DMS114 treated with DMSO at 0.1 percent for 48 hours (cell line): ENCODE measurements around the gene CES4A.
"Not testable (repeated sequence)": the region's sequence is repeated elsewhere in the genome, so short reads cannot be mapped to it uniquely, and the experiment has no call there.

ENCODE experiments used
- DNase-seq: peaks from one replicate; lab custom pipeline; 2025; ENCODE audit not compliant: unreplicated experiment; lab: John Stamatoyannopoulos, UW

Gene CES4A

DNA sequence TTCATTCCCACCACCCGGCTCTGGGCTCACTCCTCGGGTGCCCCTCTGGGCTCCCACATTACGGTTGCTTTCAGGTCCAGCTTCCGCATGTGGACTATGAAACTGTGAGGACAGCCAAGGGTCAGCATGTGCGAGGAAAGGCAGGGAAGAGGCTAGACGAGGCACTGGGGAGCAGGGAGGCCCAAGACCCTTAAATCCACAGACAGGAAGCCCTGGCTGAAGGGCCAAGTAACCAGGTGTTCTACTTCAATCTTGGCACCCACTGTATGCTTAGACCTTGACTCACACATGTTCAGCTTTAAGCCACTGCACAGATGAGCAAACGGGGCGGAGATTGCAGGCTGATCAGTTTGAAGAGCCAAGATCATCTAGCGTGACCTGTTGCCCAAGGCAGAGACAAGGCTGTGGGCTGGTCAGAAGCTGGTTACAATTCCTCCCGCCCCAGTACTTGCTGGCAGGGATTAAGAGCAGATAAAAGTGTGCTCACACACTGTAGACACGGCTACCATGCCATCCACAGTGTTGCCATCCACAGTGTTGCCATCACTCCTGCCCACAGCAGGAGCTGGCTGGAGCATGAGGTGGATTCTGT is at the start of gene CES4A:
CES4A (plus strand) TSS at position 393 of the 592 bp plus-strand sequence; CDS start at position 577, 184 bp downstream.
- DNase-seq: no peak

GRCh38 chr16:66939366-66939765 is 49.0 kb upstream of the CES4A start:
- no peak for DNase-seq

GRCh38 chr16:66940236-66940635 is 48.2 kb upstream of the CES4A start:
- DNase-seq: no peak

DNA sequence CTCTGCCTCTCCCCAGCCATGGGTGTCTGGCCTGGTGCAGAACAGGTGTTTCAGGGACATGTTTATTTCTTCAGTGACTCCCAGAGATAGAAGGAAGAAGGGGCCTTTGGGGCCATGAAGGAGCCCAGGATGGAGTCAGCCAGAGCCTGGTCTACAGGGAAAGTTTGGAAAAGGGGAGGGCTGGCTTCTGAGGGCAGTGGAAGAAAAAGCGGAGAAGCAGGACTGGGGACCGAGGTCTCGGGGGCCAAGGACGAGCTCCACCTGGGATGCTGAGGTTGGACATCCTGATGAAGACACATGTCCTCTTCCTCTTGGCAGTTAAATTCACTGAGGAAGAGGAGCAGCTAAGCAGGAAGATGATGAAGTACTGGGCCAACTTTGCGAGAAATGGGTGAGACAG is 45.4 kb upstream of the CES4A start:
- no peak for DNase-seq

GRCh38 chr16:66943426-66944053 is 44.8 kb upstream of the CES4A start:
- no peak for DNase-seq

DNA sequence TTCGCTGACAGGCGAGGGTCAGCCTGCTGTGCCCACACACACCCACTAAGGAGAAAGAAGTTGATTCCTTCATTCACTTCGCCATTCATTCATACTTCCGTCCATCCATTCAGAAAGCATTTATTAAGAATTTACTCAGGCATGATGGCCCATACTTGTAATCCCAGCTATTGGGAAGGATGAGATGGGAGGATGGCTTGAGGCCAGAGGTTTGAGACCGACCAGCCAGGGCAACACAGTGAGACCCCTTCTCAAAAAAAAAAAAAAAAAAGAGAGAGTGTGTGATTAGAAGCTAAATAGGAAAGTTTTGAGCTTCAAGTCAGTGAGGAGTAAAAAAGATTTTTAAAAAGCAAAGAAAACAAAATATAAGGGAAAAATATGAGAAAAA is 44.3 kb upstream of the CES4A start:
- DNase-seq: no peak

DNA sequence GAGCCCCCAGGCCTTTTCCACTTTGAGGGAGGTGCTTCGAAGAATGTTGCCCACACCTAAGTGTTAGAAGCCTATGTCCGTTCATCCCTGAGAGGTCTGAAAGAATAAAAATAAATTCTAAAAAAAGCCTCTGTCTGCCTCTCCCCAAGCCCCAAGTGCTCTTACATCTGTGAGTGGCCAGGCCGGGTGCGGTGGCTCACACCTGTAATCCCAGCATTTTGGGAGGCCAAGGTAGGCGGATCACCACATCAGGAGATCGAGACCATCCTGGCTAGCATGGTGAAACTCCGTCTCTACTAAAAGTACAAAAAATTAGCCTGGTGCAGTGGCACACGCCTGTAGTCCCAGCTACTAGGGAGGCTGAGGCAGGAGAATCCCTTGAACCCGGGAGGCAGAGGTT is 43.4 kb upstream of the CES4A start:
- DNase-seq: not testable (repeated sequence)

DNA sequence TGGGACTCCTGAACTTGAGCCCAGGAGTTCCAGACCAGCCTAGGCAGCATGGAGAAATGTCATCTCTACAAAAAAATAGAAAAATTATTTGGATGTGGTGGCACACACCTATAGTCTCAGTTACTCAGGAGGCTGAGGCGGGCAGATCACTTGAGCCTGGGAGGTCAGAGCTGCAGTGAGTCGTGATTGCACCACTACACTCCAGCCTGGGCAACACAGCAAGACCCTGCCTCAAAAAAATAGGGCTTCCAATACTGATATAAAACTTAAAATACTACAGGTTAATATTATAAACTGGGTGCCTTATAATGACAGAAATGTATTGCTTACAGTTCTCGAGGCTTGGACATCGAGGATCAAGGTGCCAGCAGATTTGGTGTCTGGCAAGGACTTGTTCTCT is 42.5 kb upstream of the CES4A start:
- no peak for DNase-seq

- DNase-seq: no peak
Observed at GRCh38 chr16:66946541-66946940, 41.8 kb upstream of the CES4A start.

DNA sequence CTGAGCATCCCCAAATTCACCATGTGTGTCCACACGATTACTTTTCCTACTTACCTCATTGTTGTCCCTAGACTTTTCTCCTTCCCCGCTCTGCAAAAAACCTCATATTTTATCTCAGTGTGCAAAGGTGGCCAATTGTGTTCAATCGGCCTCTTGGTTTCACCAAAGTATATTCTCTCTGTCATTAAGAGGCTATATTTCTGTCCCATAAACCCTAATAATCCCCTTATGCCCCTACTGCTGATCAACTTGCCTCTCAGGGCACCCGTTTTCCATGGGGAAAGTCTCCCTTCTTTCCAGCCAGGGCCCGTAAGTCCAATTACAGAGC is 41.5 kb upstream of the CES4A start:
- DNase-seq: no peak

- DNase-seq: peak; percentile 90
Observed at GRCh38 chr16:66947302-66948065, 40.9 kb upstream of the CES4A start.

DNA sequence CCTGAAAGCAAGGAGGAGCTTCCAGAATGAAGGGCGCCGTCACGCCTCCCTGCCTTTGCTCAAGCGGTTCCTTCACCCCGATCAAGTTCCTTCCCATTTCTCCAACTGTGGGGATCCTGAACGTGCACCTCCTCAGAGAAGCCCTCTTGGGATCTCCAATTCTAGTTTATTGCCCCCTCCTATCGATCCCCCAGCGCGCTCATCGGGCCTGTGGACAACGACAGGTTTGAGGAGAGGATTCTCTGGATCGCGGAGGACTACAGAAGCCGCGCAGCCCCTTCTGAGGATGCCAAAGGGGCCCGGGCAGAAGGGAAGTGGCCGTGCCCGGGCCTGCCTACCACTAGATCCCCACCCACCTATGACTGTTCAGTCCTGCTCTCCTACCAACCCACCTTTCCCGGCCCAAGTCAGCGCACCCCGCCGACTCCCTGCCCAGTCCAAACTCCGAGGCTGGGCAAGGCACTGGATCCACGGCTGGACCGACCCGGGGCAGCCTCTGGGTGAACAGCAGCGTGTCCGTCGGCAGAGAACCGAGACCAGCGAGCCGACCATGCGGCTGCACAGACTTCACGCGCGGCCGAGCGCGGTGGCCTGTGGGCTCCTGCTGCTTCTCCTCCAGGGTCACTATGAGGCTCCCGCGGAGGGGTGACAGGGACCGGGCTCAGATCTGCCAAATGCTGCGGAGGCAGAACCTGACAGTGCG is 40.1 kb upstream of the CES4A start:
- no peak for DNase-seq

DNA sequence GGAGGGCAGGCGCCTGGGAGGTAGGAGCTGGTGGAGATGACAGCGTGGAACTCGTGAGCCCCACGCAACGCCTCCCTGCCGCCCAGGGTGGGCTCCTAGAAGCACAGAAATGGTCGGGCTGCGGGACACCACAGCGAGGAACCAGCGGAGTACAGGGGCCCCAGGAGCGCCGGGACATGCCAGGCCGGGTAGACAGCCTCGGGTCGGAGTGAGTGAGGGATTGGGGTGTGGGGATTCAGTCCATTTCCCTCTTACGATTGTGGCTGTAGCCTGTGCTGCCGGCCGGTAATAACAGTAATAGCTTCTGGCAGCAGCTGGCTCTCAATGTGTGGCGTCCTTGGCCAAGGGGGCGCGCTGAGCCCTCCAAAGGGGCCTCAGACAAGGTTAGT is 39.6 kb upstream of the CES4A start:
- no peak for DNase-seq

- no peak for DNase-seq
Observed at GRCh38 chr16:66949472-66949871, 38.9 kb upstream of the CES4A start.

DNA sequence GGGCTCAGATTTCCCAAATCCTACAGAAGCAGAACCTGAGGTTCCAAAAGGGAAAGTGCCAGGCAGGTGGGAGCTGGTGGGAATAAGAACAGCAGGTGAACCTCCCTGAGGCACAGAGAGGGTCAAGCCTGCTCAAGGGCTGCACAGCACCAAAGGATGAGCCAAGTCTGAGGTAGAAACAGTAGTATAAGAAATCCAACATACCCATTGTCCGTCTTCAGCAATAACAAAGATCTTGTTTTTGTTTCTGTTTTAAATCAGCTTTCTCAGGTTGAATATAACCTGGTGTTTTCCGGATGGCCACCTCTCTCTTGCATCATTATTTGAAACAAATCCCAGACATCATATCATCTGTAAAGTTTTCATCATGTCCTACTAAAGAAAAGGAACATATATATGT is 38.0 kb upstream of the CES4A start:
- DNase-seq: no peak

GRCh38 chr16:66950971-66951790 is 37.2 kb upstream of the CES4A start:
- DNase-seq: no peak

- DNase-seq: no peak
Observed at GRCh38 chr16:66952430-66953110, 35.8 kb upstream of the CES4A start.

DNA sequence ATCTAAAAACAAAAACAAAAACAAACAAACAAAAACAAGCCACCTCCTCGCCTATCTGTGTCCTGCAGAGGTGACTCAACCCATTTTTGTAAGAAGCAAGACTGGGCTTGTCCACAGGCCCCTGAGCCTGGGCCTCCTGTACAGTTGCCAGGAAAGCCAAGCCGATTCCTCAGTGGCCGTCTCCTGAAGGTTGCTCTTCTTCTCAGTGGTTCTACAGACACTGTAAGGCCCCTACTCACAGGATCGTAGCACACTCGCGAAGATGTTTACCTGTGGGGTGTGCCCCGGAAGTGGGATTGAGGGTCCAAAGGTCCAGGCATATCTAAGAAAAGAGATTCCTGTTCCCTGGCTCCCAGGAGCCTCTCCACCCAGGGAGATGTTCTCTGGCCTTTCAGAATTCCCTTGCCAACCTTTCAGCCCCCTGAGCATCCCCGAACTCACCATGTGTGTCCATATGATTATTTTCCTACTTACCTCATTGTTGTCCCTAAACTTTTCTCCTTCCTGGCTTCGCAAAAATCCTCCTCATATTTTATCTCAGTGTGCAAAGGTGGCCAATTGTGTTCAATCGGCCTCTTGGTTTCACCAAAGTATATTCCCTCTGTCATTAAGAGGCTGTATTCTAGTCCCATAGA is 34.8 kb upstream of the CES4A start:
- no peak for DNase-seq

DNA sequence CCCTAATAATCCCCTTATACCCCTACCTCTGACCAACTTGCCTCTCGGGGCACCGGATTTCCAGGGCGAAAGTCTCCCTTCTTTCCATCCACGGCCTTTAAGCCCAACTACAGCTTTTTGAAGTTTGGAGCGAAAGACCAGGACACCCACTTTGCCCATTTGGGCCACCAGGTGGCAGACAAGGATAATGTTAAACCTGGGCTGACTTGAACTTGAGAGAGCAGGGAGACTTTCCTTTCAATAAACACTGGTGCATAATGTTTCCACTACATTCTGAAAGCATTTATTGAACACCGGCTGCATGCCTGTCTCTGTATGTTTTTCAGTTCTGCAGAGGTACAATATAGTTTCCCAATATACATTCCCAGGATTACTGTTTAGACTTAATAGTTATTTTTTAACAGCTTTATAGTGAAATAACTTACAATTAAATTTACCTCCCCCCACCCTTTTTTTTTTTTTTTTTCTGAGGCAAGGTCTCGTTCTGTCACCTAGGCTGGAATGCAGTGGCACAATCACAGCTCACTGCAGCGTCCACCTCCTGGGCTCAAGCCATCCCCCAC is 34.2 kb upstream of the CES4A start:
- peak; percentile 68 for DNase-seq
